Sigmoid colon (tissue), 4 donors: ENCODE data around the gene IL23R.

ENCODE experiments used
- CTCF ChIP-seq, 4 experiments: fragments of 450-650 bp in 3 of 4; fragments of 200-600 bp in 1 of 4; IDR thresholded peaks; one replicate each; pipeline ENCODE4 v1.5.1; 2016 to 2019; ENCODE audit warnings: antibody characterized with exemption in 4 of 4, mild to moderate bottlenecking in 3 of 4, moderate library complexity in 2 of 4
- EP300 ChIP-seq, 4 donors: sonication (generic); formaldehyde crosslinking; IDR thresholded peaks; one replicate each; pipeline ENCODE4 v1.6.1; 2017; ENCODE audit warnings: antibody characterized with exemption in 4 of 4
- POLR2A ChIP-seq, 2 donors: fragments of 450-650 bp; IDR thresholded peaks; one replicate each; pipeline ENCODE4 v1.6.1; 2016; ENCODE audit warnings: antibody characterized with exemption in 2 of 2, mild to moderate bottlenecking in 2 of 2, moderate library complexity in 2 of 2
- POLR2AphosphoS5 ChIP-seq, 4 donors: sonication (generic); formaldehyde crosslinking; IDR thresholded peaks; one replicate each; pipeline ENCODE4 v1.6.1; 2017; ENCODE audit warnings: antibody characterized with exemption in 4 of 4

- TF ChIP-seq CTCF (IDR thresholded peaks at IDR 0.05) = no peak
- TF ChIP-seq POLR2A (IDR thresholded peaks at IDR 0.05) = no peak
- TF ChIP-seq EP300 (IDR thresholded peaks at IDR 0.05) = no peak
- TF ChIP-seq POLR2AphosphoS5 (IDR thresholded peaks at IDR 0.05) = no peak
Observed at GRCh38 chr1:67230539-67230938, 64.3 kb downstream of the IL23R start.
